Measurements from ENCODE around the gene MRPL24.
A peak's percentile ranks its signal among the peaks of the same experiment; 100 is the strongest.

Gene MRPL24

DNA sequence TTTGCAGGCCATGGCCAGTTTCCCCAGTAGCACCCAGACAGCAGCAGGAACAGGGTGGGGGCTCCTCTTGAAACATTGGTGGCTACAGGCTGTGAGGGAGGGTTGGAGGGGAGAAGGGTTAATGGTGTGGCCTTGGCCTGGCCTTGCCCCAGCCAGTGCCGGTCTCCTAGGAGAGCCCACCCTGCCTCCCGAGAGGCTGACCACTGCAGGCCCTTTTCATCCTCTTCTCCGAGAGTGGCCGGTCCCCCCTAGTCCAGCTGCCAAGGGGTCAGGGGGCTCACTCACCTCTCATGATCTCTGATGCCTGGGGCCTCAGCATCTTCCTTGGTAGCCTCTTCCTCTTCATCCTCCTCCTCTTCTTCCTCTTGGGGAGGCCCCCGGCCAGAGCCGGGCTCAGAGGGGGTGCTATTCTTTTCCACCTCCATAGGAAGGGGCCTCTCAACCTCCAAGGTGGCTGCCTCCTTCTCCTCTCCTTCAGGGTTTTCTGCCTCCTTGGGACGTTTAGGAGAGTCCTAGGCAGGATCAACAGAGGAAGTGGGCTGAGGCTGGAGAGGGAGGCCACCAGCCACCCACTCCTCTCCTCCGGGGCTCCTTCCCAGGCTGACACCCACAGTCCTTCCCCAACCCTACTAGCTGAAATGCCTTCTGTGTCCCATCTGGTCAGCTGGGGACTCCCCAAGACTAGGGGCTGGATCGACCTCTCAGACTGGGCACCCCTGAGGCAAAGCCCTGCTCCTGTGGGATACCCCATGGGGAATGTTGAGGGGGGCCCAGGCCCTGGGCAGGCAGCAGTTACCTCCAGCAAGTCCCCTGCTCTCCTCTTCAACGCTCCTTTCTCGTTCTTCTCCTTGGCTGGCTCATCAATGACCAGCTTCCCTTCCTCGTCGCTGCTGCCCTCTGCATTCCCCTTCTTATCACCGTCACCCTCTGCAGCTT lies 2.7 kb upstream of the MRPL24 start:
- DNase-seq: no peak

DNA sequence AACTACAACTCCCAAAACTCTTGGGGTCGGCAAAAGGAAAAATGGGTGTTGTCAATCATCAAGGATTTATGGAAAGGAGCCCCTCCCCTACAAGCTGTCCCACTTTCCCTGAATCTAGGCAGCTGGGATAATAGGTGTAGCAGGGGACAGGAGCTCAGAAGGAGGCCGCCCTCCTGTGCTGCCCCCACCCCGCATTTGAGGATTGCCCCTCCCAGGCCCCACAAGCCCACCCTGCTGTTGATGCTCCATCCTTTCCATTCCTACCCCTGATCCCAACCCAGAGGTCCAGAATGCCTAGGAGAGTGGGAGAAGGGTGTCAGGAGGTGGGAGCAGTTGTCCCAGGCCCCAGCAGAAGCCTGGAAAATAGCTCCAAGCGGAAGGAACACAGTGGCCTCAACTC lies 1.9 kb upstream of the MRPL24 start:
- no peak for DNase-seq

DNA sequence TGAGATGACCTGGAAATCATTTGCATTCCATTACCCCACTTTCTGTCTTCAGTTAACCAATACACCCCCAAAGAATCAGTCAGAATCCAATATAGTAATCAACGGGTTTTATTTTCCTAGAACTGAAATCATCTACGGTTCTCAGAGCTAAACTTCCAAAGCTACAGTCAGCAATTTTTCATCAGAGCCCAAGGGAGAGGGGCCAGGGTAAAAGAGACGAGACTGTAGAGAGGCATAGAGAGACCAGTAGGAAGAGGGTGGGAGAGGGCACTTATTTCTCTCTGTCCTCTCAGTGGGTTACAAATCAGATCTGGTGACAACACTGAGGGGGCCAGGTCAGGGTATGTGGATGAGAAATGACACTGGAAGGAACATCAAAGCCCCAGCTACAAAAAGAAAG lies 1.1 kb upstream of the MRPL24 start:
- DNase-seq: no peak

DNA sequence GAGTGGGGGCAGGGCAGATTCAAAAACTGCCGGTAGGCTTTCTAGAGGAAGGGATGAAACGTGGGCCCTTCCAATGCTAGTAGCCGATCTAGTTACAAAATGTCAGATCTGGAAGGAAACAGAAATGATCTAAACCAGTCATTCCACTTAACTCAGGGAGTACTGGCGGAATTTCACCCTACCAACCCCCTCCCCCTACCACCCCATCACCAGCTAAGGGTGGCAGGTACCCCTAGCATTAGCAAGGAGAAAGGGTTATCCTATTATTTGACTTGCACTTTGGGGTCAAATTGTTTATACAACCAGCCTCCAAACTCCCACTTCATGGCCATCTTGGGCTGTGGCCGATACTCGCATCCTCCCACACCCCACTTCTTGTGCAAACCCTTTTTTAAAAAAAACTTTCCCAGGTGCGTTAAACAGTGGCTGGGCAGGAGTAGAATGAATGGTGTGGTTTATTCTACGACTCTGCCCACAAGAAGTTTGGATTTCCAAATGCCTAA lies 644 bp upstream of the MRPL24 start:
- no peak for DNase-seq

DNA sequence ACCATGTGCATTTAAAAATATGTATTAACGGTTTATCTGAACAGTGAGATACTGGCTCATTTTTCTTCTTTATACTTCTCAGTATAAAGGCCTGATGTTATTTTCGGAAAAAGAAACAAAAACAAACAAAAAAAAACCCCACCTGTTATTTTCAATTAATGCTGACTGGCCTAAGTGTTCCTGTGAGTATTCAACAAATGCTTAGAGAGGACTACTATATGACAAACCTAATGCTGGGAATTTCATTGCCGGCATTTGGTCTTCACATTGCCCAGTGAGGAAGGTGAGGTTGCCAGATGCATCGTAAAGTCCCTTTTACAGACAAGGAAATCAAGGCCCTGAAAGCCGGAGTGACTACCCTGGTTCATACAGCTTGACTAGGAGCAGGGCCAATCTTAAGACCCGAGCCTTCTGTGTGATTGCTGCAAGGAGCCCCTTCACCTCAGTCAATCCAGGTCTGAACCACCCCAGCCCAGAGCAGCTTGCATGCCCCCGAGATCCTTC lies 599 bp downstream of the MRPL24 start:
- DNase-seq: no peak

DNA sequence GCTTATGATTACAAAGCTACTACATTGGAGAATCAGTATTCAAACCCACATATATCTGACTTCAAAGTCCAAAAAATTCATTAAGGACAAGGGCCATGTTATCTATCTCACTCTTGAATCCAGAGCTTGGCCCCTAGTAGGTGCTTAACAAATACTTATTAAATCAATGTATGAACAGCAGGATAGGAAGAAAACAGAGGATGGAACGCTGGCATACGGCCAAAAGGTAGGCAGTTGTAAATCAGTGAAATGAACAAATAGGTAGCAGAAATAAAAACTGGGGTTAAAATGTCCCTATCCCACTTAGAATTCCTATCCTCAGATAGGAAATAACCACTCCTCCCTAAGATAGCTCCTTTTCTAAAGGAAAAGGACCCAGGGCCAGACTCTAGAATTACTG lies 2.0 kb downstream of the MRPL24 start:
- no peak for DNase-seq

DNA sequence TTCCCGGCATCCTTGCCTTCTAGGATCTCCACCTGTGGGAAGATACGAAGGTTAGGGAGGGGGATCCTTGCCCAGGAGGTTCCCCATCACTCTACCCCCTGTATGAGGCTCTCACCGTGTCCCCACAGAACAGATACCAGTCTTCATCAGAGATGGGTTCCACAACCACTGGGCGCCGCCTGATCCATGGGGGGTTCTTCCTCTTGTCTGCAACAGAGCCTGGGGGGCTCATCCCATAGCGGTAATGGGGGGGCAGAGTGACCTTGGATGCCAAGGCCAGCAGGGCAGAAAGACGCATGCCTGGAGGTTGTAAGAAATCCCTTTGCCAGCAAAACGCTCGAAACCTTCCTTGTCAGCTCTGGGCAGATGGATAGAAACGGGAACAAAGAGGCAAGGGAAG lies 2.5 kb downstream of the MRPL24 start:
- no peak for DNase-seq

DNA sequence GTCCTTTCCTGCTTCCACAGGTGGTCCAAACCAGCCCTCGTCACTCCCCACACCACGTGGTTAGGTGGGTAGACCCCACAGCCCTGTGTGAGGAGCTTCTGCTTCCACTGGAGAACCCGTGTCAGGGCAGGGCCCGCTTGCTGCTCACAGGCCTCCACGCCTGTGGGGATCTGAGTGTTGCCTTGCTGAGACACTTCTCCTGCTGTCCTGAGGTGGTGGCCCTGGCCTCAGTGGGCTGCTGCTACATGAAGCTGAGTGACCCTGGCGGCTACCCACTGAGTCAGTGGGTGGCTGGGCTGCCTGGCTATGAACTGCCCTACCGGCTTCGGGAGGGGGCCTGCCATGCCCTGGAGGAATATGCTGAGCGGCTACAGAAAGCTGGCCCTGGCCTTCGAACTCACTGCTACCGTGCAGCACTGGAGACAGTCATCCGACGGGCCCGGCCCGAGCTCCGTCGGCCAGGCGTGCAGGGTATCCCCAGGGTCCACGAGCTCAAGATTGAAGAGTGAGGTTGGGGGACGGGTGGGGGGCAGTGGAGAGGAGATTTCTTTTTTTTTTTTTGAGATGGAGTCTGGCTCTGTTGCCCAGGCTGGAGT lies 6.8 kb downstream of the MRPL24 start:
- no peak for DNase-seq

DNA sequence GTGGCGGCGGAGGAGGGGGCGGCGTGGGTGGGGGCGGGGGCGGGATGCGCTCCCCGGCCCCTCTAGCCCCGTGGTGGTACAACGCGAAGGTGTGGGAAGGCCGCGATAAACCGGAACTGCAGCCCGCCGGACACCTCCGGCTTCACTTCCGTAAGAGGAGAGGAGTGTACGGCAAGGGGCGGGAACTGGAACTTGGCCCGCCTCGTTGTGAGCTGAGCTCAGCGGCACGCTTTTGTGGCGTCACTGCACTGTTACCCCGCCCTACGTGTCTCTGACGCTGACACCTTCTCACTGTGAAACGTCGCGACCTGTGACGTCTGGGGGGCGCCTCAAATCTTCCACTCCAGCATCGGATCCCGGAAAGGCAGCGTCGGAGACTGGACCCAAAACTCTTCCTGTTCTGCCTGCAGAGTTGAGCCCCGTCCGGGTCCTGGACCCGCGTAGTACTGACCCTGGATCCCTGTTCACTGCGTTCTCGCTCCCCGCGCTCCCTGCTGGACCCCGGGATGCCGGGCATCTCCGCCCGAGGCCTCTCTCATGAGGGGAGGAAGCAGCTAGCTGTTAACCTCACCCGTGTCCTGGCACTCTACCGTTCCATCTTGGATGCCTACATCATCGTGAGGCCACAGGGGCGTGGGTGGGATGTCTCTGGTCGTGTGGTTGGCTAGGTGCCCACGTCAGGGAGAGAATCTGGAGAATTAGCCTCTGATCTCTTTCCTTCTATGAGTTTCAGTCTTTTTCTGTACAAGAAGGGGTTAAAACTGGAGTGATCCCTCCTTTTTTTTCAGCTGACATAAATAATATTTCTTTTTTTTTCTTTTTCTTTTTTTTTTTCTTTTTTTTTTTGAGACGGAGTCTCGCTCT lies 12.1 kb downstream of the MRPL24 start, which contains the start of gene ISG20L2:
ISG20L2 (minus strand) TSS at position 168 of the 864 bp plus-strand sequence. CDS start 1,114 bp downstream, outside the sequence.
- DNase-seq: peak; percentile 85

DNA sequence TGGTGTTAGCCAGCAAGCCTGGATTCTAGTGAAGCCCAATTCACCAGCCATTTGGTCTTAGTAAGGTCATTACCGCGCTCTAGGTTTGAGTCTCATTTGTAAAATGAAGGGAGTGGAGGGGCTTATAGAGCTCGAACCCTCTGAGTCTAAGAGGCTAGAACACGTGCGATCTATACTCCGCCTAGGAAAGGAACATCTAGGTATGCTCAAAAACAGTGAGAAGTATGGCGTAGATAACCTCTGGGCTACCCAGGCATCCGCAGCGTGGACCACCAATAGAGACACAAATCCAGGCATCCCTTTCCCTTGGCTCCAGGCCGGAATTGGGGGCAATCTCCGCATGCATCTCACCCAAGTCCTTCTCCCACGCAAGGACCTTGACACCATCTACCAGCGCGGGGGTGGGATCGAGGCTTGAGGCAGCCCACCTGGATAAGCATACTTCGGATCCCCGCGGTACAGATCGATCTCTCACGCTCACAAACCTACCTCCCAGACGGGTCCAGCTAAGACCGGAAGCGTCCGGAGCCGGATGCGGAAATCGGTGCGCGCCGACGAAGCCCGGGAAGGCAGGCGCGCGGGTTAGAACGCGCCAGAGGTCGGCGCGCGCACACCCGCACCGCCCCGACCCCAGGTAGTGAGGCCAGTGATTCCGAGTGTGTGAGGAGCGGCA lies 12.8 kb downstream of the MRPL24 start, which contains the start of gene METTL25B:
METTL25B (plus strand) TSS at position 544 of the 673 bp plus-strand sequence. CDS start 636 bp downstream, outside the sequence.
- DNase-seq: peak; percentile 57

DNA sequence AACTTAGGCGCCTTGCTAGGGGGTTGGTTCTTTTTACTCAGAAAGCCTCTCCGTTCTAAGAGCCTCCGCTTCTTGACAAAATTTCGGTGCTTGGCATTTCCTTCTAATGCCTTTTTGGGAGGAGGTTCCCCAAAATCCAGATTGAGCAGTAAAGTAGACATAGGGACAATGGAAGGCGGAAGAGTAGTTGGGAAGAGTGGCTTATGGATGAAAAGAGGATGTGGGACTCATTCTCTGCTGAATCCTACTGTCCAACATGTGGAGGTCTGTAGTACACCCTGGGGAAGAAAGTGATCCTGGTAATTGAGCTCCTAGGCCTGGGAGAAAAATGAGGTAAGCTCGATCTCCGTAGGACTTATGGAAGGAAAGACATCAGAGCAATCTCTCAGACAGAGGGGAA lies 13.4 kb downstream of the MRPL24 start:
- DNase-seq: no peak

DNA sequence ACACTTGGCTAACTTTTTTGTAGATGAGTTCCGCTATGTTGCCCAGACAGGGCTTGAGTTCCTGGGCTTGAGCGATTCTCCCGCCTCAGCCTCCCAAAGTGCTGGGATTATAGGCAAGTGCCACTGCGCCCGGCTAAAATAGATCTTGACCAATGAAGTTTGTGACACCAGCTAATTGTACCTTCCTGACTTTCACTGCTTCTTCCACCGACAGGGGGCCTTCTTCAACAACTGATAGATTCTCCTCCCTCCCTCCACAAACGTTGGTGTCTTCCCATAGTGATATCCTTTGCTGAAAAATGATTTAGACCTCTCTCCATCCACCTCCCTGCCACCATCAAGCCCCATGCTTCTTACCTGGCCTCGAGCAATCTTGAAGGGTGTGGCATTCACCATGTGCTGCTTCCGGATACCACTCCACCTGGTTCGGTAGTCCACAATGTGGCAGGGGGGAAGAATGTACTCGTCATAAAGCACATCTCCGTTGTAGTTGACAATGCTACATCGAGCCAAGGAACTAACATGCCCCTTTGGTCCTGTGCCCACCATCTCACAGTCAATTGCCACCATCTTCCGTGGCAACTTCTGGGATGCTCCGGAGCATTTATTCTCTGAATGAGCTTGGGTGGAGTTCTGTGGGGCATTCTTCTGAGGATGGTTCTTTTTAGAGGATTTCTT lies 14.2 kb downstream of the MRPL24 start:
- DNase-seq: peak; percentile 3

DNA sequence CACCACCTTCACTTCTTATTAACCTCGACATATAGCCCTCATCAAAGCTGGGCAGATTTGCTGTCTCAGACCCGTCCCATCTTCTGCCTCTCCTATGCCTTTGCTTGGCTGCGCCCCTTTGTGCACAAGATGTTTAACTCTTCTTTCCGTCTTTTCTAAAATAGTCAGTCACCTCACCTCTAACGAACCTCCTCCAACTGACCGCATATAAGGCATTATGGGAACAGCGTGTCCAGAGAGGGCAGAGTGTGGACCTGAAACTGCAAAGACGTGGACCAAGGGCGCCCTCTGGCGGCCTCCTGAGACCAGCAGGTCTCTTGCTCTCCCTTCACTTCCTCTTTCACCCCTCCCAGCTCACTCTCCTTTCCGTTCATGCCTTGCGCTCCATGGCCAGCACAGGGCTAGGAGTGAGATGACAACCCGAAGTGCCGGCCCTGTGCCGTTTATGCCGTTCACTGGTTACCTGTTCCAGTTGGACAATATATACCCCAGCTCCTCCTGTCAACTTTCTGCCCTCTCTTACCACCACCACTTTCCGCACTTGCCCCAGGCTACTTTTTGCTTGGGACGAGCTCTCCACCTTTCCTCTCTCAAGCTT lies 15.1 kb downstream of the MRPL24 start:
- DNase-seq: peak; percentile 76

DNA sequence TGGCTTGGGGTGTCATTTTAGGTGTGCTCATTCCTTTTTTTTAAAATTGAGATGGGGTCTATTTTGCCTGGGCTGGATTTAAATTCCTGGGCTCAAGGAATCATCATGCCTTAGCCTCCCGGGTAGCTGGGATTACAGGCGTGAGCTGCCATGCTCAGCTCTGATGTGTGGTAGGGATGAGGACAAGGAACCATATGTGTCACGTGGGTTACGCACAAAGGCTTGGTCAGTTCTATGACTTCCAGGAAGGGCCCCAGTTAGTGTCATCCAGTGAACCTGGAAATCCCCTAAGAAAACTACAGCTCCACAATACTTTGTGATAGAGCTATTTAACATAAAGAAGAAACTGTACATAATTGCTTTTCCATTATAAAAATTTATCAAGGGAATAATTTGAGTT lies 19.4 kb downstream of the MRPL24 start:
- no peak for DNase-seq

DNA sequence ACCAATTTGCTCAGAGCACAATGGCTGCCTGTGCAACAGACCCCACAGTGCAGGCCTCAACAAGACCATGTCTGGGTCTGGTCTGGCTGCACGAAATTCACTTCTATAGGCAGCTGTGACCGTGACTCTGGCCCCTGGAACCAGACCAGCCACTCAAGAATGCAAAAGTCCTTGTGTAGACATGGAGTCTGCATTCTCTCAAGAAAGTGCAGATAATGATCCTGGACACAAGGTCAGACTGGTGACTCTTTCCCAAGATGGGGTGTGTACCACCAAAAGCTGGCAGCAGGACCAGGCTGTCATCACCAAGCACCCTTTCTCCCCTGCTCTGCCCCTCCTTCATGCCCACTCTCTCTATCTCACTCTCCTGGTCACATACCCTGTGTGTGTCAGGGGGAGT lies 19.8 kb downstream of the MRPL24 start:
- no peak for DNase-seq

DNA sequence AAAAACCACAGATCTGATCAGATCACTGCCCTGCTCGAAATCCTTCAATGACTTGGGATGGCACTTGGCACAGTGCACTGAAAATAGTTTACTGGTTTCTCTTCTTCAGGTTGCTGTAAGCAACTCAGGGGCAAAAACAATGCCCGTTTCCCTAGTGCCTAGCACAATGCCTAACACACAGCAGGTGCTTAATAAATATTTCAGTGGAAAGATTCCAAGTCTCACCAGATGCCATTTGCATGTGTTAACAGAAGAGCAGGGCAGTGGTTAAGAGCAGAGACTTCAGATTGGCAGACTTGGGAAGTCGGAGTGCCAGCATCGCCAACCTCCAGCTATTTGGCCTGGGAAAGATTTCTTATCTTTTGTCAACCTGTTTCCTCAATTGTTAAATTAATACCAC lies 23.5 kb downstream of the MRPL24 start:
- DNase-seq: no peak

DNA sequence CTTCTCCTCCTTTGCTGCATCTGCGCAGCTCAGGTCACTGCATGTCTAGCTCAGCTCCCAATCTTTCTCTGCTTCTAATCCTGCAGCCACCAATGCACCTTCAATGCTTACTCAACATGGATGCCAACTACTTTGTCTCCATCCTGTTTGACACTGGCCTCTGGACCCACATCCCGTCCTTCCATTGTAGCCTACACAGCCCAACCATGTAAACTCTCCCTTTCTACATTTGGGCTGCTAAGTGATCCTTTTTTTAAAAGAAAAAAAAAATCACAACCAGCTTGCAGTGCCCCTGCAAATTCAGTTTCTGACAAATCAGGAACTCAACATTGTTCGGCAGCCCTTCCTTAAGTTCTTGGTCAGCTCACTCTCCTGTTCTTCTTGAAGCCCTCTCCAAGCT lies 26.1 kb downstream of the MRPL24 start:
- DNase-seq: no peak

DNA sequence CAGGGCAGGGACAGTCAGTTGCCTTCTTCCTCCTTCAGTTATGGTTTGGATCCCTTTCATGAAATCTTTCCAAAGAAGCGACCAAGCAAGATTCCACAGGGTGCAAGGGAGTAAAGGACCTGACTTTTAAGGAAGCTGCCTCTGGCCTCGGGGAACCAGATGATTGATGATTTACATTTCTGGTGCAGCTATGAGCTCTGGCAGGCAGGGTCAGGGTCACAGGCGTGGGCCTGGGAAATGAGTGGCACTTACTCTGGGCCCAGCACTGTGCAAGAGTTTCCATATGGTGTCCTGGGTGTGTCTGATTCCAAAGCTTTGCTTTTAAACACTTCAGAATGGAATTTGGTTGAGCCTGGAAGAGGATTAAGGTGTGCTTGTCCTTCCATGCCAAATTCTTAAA lies 28.3 kb downstream of the MRPL24 start:
- no peak for DNase-seq

DNA sequence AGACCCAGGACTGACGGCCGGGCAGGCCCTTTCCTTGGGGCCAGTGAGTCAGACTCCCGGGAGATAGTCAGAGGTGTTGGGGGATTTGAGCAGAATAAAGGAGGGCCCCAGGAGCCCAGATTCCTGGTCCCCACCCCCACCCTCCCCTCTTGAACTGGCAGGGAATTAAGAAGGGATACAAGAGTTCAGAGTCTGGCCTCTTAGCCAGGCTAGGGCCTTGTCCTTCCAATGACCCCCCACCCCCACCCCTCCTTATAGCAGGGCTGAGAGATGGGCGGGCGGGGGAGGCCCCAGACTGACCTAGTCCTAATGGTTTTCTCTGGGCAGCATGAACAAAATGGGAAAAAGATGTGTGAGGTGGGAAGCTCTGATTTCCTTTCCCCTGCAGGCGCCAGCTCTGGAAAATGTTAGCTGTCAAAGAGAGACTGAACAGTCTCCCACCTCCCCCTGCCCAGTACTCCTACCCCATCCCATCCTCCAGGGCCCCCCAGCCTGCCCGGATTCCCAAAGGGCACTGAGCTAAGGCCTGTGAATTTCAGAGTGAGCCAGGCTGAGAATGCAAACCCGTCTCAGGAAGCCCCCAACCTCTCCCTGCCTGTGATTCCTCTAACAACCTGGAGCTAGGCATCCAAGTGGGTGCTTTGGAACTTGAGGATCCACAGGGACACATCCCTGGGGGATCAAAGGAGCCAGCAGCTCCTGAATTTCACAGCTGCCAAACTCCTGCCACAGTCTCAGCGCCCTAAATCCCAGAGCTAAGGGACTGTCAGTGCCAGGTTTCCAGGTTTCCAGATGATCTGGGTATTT lies 29.7 kb downstream of the MRPL24 start:
- DNase-seq: no peak

DNA sequence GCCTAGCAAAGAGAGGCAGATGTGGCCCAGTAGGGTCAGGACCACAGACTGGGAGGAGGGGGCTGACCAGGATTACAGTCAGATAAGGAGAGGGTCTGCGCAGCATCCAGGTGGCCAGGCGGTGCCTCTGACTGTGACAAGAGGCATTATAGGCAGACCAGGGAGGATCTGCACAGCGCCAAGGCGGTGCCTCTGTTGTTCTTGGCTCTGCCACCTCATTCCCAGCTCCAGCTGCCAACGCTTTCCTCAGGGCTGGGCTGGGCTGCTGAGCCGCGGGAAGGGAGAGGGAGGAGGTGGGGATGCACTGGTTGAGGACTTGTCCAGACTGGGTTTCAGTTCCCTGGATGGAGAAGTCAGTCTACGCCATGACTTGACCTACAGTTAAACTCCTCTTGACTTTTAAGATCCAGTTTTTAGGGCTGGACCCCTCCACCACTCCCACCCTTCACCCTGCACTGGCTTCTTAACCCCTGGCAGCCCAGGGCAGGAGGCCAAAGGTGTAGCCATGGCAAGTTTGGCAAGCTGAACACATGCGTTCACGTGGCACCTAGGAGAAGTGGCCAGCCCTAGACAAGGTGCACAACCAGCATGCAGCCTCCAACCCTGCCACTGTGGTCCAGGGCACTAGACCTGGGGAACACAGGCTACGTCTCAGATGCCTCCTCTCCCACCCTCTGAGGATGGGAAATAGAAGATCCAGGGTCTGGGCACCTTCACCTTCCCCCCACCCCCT lies 31.0 kb downstream of the MRPL24 start:
- DNase-seq: peak; percentile 58

All from NCI-H2029 treated with DMSO at 0.1 percent for 48 hours (cell line).